Mammary epithelial cell (primary cell): ENCODE results near the gene RAPGEF2.

Experiments
- EZH2 ChIP-seq: IDR thresholded peaks from 2 replicates; pipeline ENCODE4 v1.6.1; 2012; ENCODE audit warnings: low read length, inconsistent platforms, borderline replicate concordance
- TF ChIP-seq, protein P1 (sequence below), 2 donors: IDR thresholded peaks in 1 of 2; conservative IDR thresholded peaks in 1 of 2; 2 replicates each; pipeline ENCODE4 v1.5.1; 2011 to 2012; ENCODE audit warnings: inconsistent platforms in 2 of 2, low read length in 2 of 2, mild to moderate bottlenecking in 2 of 2, control low read depth in 1 of 2, low read depth in 1 of 2; ENCODE audit not compliant: insufficient read depth in 1 of 2; ENCODE audit errors: extremely low read depth in 1 of 2

- TF ChIP-seq, protein P1, sequence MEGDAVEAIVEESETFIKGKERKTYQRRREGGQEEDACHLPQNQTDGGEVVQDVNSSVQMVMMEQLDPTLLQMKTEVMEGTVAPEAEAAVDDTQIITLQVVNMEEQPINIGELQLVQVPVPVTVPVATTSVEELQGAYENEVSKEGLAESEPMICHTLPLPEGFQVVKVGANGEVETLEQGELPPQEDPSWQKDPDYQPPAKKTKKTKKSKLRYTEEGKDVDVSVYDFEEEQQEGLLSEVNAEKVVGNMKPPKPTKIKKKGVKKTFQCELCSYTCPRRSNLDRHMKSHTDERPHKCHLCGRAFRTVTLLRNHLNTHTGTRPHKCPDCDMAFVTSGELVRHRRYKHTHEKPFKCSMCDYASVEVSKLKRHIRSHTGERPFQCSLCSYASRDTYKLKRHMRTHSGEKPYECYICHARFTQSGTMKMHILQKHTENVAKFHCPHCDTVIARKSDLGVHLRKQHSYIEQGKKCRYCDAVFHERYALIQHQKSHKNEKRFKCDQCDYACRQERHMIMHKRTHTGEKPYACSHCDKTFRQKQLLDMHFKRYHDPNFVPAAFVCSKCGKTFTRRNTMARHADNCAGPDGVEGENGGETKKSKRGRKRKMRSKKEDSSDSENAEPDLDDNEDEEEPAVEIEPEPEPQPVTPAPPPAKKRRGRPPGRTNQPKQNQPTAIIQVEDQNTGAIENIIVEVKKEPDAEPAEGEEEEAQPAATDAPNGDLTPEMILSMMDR (conservative IDR thresholded peaks at IDR 0.05 in 1 of 2, IDR thresholded peaks at IDR 0.05 in 1 of 2; ENCODE audit: extremely low read depth in 1 of 2, insufficient read depth in 1 of 2, low read depth in 1 of 2, low read length in 2 of 2) = no peak
- TF ChIP-seq EZH2 = no peak
Measured at GRCh38 chr4:159312236-159312635, 209.4 kb downstream of the RAPGEF2 start.
